GM23338 (cell line): ENCODE data around the gene FHIT.

Experiments used
- EZH2 ChIP-seq: fragments of 200-600 bp; sonication (generic); IDR thresholded peaks from one replicate; pipeline ENCODE4 v1.8.0; 2017; ENCODE audit warnings: antibody characterized with exemption, mild to moderate bottlenecking, low read depth; ENCODE audit not compliant: unreplicated experiment
- TF ChIP-seq, protein P1 (sequence below), 2 experiments: fragments of 200-600 bp in 1 of 2; sonication (generic) in 1 of 2; conservative IDR thresholded peaks; 2 replicates each; pipeline versions ENCODE4 v1.5.1 to v1.6.1; 2016 to 2017; ENCODE audit warnings: antibody characterized with exemption in 2 of 2, low read depth in 2 of 2, mild to moderate bottlenecking in 2 of 2, moderate library complexity in 1 of 2

DNA sequence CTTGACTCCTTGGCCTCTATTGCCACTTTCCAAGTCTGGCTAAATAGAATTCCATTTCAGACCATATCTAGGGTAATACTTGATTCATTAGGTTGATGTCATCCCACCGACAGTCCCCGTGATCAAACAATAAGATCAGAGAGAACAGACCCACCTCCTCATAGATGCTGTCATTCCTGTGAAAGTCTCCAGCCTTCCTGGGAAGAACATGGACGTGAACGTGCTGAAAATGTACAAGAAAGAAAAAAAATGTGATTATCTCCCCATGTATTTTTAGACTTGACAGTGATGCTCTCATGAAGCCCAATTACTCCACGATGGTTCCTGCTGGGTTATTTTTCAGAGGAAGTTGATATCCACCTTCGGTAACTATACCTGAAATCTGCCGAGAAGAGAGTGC lies 1329.1 kb downstream of the FHIT start:
- TF ChIP-seq, protein P1, sequence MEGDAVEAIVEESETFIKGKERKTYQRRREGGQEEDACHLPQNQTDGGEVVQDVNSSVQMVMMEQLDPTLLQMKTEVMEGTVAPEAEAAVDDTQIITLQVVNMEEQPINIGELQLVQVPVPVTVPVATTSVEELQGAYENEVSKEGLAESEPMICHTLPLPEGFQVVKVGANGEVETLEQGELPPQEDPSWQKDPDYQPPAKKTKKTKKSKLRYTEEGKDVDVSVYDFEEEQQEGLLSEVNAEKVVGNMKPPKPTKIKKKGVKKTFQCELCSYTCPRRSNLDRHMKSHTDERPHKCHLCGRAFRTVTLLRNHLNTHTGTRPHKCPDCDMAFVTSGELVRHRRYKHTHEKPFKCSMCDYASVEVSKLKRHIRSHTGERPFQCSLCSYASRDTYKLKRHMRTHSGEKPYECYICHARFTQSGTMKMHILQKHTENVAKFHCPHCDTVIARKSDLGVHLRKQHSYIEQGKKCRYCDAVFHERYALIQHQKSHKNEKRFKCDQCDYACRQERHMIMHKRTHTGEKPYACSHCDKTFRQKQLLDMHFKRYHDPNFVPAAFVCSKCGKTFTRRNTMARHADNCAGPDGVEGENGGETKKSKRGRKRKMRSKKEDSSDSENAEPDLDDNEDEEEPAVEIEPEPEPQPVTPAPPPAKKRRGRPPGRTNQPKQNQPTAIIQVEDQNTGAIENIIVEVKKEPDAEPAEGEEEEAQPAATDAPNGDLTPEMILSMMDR (conservative IDR thresholded peaks at IDR 0.05; ENCODE audit: low read depth in 2 of 2), result no peak
- TF ChIP-seq EZH2, result no peak
